ENCODE data around the gene HMGCS1.

Gene HMGCS1

GRCh38 chr5:43245724-43246385, 67.4 kb downstream of the HMGCS1 start:
- Histone ChIP-seq H3K4me1 (ENCODE audit: control insufficient read depth, insufficient read depth, low read length, poor library complexity, severe bottlenecking) (no peaks in the 10 kb centered on the region), H3K4me3 (ENCODE audit: extremely low read depth, insufficient read depth, low read length, poor library complexity, severe bottlenecking) (no peak overlapping the region), H3K27ac (ENCODE audit: low read depth, low read length, severe bottlenecking) (no peak overlapping the region), H3K9me3 (ENCODE audit: control insufficient read depth, low read length) (no peaks in the 10 kb centered on the region), H3K36me3 (ENCODE audit: control insufficient read depth, insufficient read depth, low read length) (no peaks in the 10 kb centered on the region)
- 96 to 97% methylated on average over 10 to 14 of the region's 19 CpGs for WGBS, 2 experiments (ENCODE audit: insufficient coverage in 2 of 2)

- H3K4me3 ChIP-seq (ENCODE audit: extremely low read depth, insufficient read depth, low read length, poor library complexity, severe bottlenecking), result no peak overlapping the region
- H3K4me1 ChIP-seq (ENCODE audit: control insufficient read depth, insufficient read depth, low read length, poor library complexity, severe bottlenecking), result no peaks in the 10 kb centered on the region
- H3K27ac ChIP-seq (ENCODE audit: low read depth, low read length, severe bottlenecking), result no peak overlapping the region
- 89 to 94% methylated on average over 7 to 9 of the region's 11 CpGs for WGBS, 2 experiments (ENCODE audit: insufficient coverage in 2 of 2)
- no peaks in the 10 kb centered on the region for H3K36me3 ChIP-seq (ENCODE audit: control insufficient read depth, insufficient read depth, low read length)
- no peaks in the 10 kb centered on the region for H3K9me3 ChIP-seq (ENCODE audit: control insufficient read depth, low read length)
Measured at GRCh38 chr5:43244823-43245565, 68.2 kb downstream of the HMGCS1 start.

- Histone ChIP-seq H3K4me3 (ENCODE audit: extremely low read depth, insufficient read depth, low read length, poor library complexity, severe bottlenecking) (no peak overlapping the region), H3K36me3 (ENCODE audit: control insufficient read depth, insufficient read depth, low read length) (no peaks in the 10 kb centered on the region), H3K27ac (ENCODE audit: low read depth, low read length, severe bottlenecking) (no peak overlapping the region), H3K4me1 (ENCODE audit: control insufficient read depth, insufficient read depth, low read length, poor library complexity, severe bottlenecking) (no peaks in the 10 kb centered on the region), H3K9me3 (ENCODE audit: control insufficient read depth, low read length) (no peaks in the 10 kb centered on the region)
Measured at GRCh38 chr5:43243270-43243669, 69.9 kb downstream of the HMGCS1 start.

GRCh38 chr5:43242196-43242595, 71.0 kb downstream of the HMGCS1 start:
- no peak overlapping the region for H3K27ac ChIP-seq (ENCODE audit: low read depth, low read length, severe bottlenecking)
- no peaks in the 10 kb centered on the region for H3K9me3 ChIP-seq (ENCODE audit: control insufficient read depth, low read length)
- WGBS, 2 experiments (ENCODE audit: insufficient coverage in 2 of 2), result 20% methylated on average over 1 of the region's 1 CpG; no CpG with 5 or more reads in 1 of the 2 experiments
- H3K36me3 ChIP-seq (ENCODE audit: control insufficient read depth, insufficient read depth, low read length), result no peaks in the 10 kb centered on the region
- H3K4me1 ChIP-seq (ENCODE audit: control insufficient read depth, insufficient read depth, low read length, poor library complexity, severe bottlenecking), result no peaks in the 10 kb centered on the region
- no peak overlapping the region for H3K4me3 ChIP-seq (ENCODE audit: extremely low read depth, insufficient read depth, low read length, poor library complexity, severe bottlenecking)

Data from mesodermal cell (in vitro differentiated cells).